Natural killer cell treated with Interleukin-12 subunit alpha and Interleukin-12 subunit beta and Interleukin-15 and Interleukin-18, amount 100 ng/mL, for 72 hours (primary cell): Measurements from ENCODE around the gene ZFYVE21. TPM values are rescaled to one million over a fixed set of nuclear protein-coding genes. Genes with fewer than 3 reads are reported as not detected.

ENCODE experiments used
- ATAC-seq, 2 donors: fragments of 150-1000 bp; cut with Tn5 transposase in 1 of 2; sonication (Bioruptor Pico), chemical (Tn5 transposase) in 1 of 2; 2 replicates each; pipeline ENCODE4 v1.10.0; 2021
- DNase-seq: peaks from one replicate; pipeline ENCODE4 v3.0.0; 2022; ENCODE audit warnings: low spot score
- H3K27ac Mint-ChIP-seq, 2 donors: 1 replicate in 1 of 2; 2 replicates in 1 of 2; pipeline ENCODE4 v1.8.0; 2022; ENCODE audit warnings: mixed read lengths in 2 of 2, mild to moderate bottlenecking in 1 of 2, moderate library complexity in 1 of 2
- H3K27me3 Mint-ChIP-seq, 2 donors: 1 replicate in 1 of 2; 2 replicates in 1 of 2; pipeline ENCODE4 v1.8.0; 2022; ENCODE audit warnings: mixed read lengths in 2 of 2
- H3K36me3 Mint-ChIP-seq: one replicate; pipeline ENCODE4 v1.8.0; 2022; ENCODE audit warnings: mixed read lengths
- H3K4me1 Mint-ChIP-seq, 2 donors: 1 replicate in 1 of 2; 2 replicates in 1 of 2; pipeline ENCODE4 v1.8.0; 2022; ENCODE audit warnings: low read depth in 2 of 2, mixed read lengths in 2 of 2, mild to moderate bottlenecking in 1 of 2
- H3K4me3 Mint-ChIP-seq: one replicate; pipeline ENCODE4 v1.8.0; 2022; ENCODE audit warnings: mixed read lengths
- H3K9me3 Mint-ChIP-seq: 2 replicates; pipeline ENCODE4 v1.8.0; 2022; ENCODE audit warnings: mixed read lengths
- total RNA-seq, 2 donors: library from RNA; stranded (reverse); gene quantifications; one replicate each; pipeline ENCODE4 v1.2.3, GENCODE V29; 2022

Gene ZFYVE21
- total RNA-seq, 2 donors from 2014 or later: 13.0 to 22.0 TPM

DNA sequence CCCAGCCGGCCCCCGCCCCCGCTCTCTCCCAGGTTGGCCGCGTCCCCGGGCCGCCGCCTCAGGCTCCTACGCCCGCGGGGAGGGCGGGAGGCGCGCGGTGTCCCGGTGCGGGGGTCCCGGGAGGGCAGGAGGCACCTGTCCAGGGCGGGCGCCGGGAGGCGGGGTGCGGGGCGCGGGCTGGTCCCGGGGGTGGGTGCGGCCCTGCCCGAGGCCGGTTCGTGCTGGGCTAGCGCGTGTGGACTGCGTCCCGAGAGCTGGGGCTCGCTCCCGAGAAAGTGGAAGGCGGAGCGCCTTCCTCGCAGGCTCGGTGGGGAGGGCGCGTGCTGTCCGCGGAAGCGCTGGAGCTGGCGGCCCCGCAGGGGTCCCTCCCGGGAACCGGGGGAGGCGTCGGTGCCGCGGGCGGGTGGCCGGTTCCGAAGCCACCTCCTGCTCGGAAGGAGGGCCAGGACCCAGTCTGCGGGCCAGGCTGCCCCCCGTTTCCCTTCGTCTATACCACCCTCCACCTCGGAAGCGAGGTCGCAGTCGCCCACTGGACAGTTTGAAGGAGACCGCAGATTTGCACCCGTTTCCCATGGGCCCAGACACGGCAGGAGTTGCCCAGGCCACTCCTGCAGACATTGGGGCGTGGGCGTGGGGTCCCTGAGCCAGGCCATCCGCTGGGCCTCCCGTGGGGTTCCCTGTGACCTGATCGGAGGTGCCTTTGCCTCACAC lies 636 bp downstream of the ZFYVE21 start:
- Mint-ChIP-seq H3K27me3 (no peaks in the 10 kb centered on the region), H3K27ac (peak overlapping the region in 1 of 2 donors; percentile 61), H3K36me3 (no peaks in the 10 kb centered on the region), H3K9me3 (no peaks in the 10 kb centered on the region), H3K4me1 (peaks cover 8 to 25% of the 10 kb centered on the region in 2 donors), H3K4me3 (peak overlapping the region; percentile 98)
- no peak for ATAC-seq
- no peak for DNase-seq

DNA sequence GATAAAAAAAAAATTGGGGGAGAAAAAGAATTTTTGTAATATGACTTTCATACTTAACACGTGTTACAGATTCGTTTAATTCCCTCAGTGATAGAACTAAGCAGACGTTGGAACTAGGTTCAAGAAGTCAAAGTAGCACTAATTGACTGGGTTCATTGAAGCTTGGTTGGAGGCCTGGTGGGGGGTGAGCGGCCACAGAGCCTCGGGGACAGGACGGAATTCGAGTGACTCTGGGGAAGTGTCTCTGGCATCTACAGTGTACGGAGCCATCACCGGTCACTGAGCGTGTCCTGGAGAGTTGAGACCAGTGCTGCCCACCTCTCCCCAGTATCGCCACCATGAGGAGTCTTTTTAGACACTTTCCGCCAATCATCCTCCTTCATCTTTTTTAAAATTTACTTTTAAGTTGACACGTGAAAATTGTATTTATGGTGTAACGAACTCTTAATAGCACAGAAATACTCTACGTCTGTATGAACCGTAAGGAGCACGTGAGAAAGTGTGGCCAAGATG lies 1.3 kb downstream of the ZFYVE21 start:
- Mint-ChIP-seq H3K4me3 (peak overlapping the region; percentile 98), H3K27ac (peak overlapping the region in 1 of 2 donors; percentile 61), H3K27me3 (no peaks in the 10 kb centered on the region), H3K36me3 (no peaks in the 10 kb centered on the region), H3K4me1 (peaks cover 8 to 25% of the 10 kb centered on the region in 2 donors), H3K9me3 (no peaks in the 10 kb centered on the region)
- DNase-seq (no peak), ATAC-seq (no peak)

DNA sequence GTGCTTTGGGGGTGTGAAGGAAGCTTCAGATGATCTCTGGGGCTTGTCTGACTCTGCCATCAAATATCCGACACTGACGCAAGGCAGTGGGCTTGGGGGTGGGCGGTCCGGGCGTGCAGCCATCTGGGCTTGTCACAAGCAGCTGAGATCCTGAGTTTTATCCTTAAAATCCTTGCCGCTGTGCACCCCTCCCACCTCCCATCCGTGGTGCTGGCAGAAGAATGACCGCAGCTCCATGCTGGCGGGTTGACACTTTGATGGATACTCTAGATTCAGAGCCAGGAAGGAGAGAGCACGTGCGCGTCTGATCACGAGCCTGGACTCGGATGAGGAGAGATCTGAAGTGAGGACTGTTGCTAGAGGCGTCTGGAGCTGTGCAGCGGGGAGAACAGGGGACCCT lies 3.0 kb downstream of the ZFYVE21 start:
- Mint-ChIP-seq H3K36me3 (no peaks in the 10 kb centered on the region), H3K27me3 (no peaks in the 10 kb centered on the region), H3K9me3 (no peaks in the 10 kb centered on the region), H3K4me1 (peaks cover 8 to 19% of the 10 kb centered on the region in 2 donors), H3K4me3 (no peak overlapping the region), H3K27ac (no peak overlapping the region)
- ATAC-seq: no peak
- no peak for DNase-seq

DNA sequence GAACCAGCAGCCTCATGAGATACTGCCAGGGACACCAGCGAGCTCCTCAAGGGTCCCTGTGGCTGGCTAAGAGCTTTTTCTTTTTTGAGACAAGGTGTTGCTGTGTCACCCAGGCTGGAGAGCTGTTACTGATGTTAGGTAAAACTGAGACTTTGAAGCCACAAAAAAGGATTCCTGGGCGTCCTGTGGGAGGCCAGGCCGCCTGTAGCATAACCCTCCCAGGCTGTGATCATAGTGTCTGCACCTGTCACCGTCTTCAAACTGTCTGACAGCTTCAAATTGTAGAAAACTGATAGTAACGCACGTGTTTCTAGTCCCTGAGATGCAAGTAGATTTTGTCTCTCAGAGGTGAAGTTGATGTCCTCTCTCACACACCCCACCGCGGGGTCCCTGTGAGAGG lies 4.1 kb downstream of the ZFYVE21 start:
- Mint-ChIP-seq H3K4me1 (peaks cover 8 to 15% of the 10 kb centered on the region in 2 donors), H3K27ac (no peak overlapping the region), H3K4me3 (no peak overlapping the region), H3K9me3 (no peaks in the 10 kb centered on the region), H3K27me3 (no peaks in the 10 kb centered on the region), H3K36me3 (no peaks in the 10 kb centered on the region)
- DNase-seq (no peak), ATAC-seq (no peak)

DNA sequence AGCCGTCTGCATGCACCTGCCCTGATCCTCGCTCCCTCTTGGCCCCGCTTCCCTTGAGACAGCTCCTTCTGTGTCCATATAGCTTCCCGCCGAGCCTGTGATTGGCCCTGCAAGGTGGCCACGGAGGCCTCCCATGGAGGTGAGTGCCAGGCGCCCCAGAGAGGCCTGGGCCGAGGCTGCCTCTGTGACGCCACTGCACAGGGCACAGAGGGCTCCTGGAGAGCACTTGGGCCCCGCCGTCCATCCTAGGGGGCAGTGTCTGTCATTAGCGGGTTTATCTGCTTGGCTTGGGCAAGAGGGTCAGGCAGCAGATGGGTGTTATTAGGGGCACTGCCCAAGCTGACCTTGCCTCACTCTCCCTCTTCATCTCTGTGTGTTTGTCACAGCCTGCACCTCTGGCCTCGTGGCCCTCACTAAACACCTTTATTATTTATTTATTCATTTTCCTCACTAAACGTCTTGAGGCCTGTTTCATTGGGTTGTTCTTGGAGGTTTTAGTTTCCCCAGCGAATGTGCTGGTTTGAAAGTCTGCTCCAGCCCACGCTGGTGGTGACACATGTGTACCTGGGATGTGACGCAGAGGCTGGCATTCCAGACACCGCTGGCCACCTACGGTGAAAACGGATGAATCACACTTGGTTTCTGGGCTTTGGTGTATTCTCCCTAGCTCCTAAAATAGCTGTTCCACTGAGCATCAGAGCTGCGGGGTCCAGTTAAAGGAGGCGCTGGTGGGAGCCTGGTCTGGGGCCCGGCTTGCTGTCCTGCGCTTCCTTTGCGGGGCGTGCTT lies 5.9 kb downstream of the ZFYVE21 start:
- ATAC-seq: no peak
- H3K27ac Mint-ChIP-seq: no peak overlapping the region

DNA sequence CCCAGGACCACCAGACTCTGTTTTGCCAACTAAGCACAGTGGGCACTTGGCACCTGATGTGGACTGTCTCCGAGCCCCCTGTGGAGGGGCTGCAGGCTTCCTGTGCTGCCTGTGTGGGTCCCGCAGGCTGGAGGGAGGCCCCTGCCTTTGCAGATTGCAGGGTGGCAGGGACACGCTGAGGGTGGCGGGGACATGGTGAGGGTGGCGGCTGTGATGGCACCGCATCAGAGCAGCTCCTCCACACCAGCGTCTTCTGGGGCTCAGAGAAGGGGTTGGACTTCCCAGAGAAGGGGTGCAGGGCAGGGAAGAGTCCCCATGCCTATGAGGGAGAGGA lies 8.1 kb downstream of the ZFYVE21 start:
- Mint-ChIP-seq H3K27ac (no peak overlapping the region), H3K27me3 (no peaks in the 10 kb centered on the region), H3K9me3 (no peaks in the 10 kb centered on the region), H3K4me1 (no peaks in the 10 kb centered on the region), H3K4me3 (no peak overlapping the region), H3K36me3 (no peaks in the 10 kb centered on the region)
- no peak for ATAC-seq
- no peak for DNase-seq

More for the DNA sequence above, 5.9 kb downstream of the ZFYVE21 start:
- H3K27me3 Mint-ChIP-seq: no peaks in the 10 kb centered on the region
- DNase-seq: no peak
- peaks cover 8 to 11% of the 10 kb centered on the region in 2 donors for H3K4me1 Mint-ChIP-seq
- H3K9me3 Mint-ChIP-seq: no peaks in the 10 kb centered on the region
- H3K4me3 Mint-ChIP-seq: no peak overlapping the region
- no peaks in the 10 kb centered on the region for H3K36me3 Mint-ChIP-seq

DNA sequence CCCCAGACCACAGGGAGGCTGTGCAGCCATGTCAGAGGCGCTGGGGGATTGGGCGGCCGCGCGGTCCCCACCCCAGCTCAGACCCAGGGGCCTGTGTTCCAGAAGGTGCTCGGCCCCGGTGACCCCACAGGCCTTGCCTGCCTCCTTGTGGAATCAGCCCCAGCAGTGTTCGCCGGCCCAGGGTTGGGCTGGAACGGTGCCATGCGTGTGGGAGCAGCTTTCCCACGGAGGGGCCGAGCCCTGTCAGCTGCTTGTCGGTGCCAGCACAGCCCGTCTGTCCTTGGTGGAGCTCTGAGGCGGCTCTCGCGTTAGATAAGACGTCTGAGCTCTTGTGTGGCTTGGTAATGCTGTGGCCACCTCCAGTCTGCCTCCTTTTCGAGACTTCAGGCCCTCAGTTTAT lies 8.5 kb downstream of the ZFYVE21 start:
- Mint-ChIP-seq H3K27ac (no peak overlapping the region), H3K27me3 (no peaks in the 10 kb centered on the region), H3K9me3 (no peaks in the 10 kb centered on the region), H3K4me3 (no peak overlapping the region), H3K4me1 (no peaks in the 10 kb centered on the region), H3K36me3 (no peaks in the 10 kb centered on the region)
- DNase-seq (no peak), ATAC-seq (peak in 1 of 2 donors; percentile 21)

DNA sequence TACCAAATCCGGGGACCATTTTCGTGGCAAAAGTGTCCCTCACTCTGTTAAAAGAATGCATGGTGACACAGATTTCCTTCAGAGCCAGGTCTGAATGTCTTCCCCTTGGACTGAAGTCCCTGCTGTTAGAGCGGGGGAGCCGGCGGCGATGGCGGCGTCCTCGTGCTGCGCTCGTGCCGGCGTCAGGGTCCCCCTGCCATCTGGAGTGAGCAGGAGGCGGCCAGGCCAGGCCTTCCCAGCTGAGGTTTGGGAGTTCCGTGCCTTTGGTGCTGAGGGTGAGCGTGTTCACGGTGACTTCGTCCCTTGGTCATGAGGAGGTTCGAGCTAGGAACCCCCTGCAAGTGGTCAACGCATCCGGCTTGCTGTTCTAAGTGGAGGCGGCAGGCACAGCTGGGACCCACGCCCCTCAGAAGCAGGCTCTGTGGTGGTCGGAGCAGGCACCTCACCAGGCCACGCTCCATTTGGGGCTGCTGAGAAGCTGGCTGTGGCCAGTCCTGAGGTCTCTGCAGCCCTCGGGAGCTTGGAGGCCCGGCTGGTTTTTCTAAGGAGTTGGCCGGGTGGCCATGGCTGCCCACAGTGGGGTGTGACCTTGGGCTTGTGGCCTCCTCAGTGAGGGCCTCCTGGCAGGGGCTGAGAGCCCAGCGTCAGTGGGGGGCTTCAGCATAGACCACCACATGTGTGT lies 9.5 kb downstream of the ZFYVE21 start:
- Mint-ChIP-seq H3K4me1 (no peaks in the 10 kb centered on the region), H3K9me3 (no peaks in the 10 kb centered on the region), H3K27ac (no peak overlapping the region), H3K36me3 (peaks cover 5% of the 10 kb centered on the region), H3K27me3 (no peaks in the 10 kb centered on the region), H3K4me3 (no peak overlapping the region)
- ATAC-seq (no peak), DNase-seq (no peak)

DNA sequence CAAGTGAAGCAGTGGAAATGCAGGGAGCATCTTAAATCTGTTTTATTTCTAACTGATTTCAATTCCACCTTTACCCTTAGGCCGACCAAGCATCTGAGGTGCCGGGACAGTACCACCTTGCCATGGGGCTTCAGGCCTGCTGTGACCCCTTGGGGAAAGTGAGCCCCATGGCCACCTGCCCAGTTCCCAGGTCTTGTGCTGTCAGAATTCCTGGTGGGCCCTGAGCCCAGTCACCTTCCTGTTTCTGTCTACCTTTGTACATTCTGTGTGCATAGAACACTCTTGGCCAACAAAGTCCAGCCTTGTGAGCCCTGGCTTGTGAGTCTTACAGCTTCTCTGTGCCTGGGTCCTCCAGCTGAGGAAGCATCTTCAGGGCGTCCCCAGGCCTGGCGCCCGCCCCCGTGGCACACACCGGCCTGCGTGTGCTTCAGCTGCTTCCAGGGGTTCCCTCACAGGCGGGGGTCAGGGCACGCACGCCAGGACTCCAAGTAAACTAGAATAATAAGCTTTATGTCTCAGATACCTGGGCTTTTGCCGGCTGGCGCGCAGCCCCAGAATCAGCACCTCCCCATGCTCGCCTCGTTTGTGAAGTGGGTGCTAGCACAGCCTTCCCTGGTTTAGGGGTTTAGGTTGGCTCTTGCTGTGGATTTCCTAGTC lies 10.3 kb downstream of the ZFYVE21 start:
- H3K27me3 Mint-ChIP-seq: no peaks in the 10 kb centered on the region
- peaks cover 5% of the 10 kb centered on the region for H3K36me3 Mint-ChIP-seq
- ATAC-seq (no peak), DNase-seq (no peak)
- no peak overlapping the region for H3K27ac Mint-ChIP-seq
- no peaks in the 10 kb centered on the region for H3K4me1 Mint-ChIP-seq
- H3K9me3 Mint-ChIP-seq: no peaks in the 10 kb centered on the region
- H3K4me3 Mint-ChIP-seq: no peak overlapping the region

DNA sequence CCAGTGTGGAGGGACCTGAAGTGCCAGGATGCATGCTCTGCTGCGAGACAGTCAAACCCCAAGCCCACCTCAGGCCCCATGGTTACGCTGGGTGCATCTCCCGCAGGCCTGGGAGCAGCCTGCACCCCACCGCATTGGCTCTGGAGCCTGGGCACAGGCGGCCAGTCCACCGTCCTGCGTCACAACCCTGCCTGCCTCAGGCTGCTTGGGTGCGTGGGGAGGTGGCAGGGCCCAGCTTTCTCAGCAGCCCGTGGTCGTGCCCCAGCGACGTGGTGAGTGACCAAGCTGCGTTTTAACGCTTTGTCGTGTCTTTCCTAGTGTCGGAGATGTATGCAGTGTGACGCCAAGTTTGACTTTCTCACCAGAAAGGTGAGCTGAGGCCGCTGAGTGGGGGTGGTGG lies 10.9 kb downstream of the ZFYVE21 start:
- H3K4me1 Mint-ChIP-seq: no peaks in the 10 kb centered on the region
- peaks cover 5% of the 10 kb centered on the region for H3K36me3 Mint-ChIP-seq
- H3K9me3 Mint-ChIP-seq: no peaks in the 10 kb centered on the region
- ATAC-seq: no peak
- H3K27ac Mint-ChIP-seq: no peak overlapping the region
- no peak overlapping the region for H3K4me3 Mint-ChIP-seq
- no peak for DNase-seq
- no peaks in the 10 kb centered on the region for H3K27me3 Mint-ChIP-seq

DNA sequence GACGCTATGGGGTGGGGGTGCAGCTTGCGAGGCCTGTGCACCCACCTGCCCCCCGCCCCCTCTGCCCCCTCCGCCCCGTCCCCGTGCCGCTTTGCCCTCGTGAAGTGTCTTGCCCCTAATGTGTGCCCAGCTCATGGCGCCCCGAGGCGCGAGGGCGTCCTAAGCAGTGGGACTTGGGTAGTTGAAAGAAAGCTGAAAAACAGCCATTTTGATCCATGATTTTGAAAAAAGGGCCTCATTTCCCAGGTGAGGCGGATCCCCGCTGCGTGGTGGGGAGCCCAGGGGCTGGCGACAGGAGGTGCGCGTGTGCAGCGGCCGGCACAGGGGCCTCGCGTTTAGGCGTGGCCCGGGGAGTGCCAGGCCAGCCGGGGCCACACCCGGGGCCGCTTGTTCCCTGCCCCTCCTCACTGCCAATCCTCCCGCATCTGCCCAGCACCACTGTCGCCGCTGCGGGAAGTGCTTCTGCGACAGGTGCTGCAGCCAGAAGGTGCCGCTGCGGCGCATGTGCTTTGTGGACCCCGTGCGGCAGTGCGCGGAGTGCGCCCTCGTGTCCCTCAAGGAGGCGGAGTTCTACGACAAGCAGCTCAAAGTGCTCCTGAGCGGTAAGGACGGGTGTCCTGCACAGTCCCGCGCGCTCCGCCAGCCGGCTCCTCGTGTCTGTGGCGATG lies 11.8 kb downstream of the ZFYVE21 start:
- no peaks in the 10 kb centered on the region for H3K27me3 Mint-ChIP-seq
- no peak for DNase-seq
- no peaks in the 10 kb centered on the region for H3K9me3 Mint-ChIP-seq

DNA sequence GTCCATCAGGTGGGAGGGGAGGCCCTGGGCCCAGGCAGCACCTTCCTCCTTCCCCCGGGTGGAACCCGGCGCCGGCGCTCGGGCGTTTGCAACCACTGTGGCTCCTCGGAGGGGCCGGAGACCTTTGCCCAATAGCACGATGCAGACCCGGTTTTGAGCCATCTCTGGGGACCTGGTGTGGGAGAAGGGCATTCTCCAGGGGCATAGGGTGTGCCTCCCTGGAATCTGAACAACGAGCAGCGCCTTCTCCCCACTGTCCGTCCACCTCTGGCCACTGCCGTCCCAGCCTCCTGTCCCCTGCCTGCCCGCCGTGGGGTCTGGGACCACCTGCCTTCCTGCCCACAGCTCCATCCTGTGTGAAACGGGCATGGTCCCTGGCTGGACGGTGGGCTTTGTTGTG lies 12.5 kb downstream of the ZFYVE21 start:
- DNase-seq (no peak), ATAC-seq (no peak)
- Mint-ChIP-seq H3K9me3 (no peaks in the 10 kb centered on the region), H3K27me3 (no peaks in the 10 kb centered on the region), H3K36me3 (peaks cover 5% of the 10 kb centered on the region), H3K27ac (no peak overlapping the region), H3K4me3 (no peak overlapping the region), H3K4me1 (peaks cover 0 to 2% of the 10 kb centered on the region in 2 donors)

More for the DNA sequence above, 11.8 kb downstream of the ZFYVE21 start:
- no peak for ATAC-seq
- H3K4me3 Mint-ChIP-seq: no peak overlapping the region
- H3K27ac Mint-ChIP-seq: no peak overlapping the region
- no peaks in the 10 kb centered on the region for H3K4me1 Mint-ChIP-seq
- H3K36me3 Mint-ChIP-seq: peaks cover 5% of the 10 kb centered on the region

DNA sequence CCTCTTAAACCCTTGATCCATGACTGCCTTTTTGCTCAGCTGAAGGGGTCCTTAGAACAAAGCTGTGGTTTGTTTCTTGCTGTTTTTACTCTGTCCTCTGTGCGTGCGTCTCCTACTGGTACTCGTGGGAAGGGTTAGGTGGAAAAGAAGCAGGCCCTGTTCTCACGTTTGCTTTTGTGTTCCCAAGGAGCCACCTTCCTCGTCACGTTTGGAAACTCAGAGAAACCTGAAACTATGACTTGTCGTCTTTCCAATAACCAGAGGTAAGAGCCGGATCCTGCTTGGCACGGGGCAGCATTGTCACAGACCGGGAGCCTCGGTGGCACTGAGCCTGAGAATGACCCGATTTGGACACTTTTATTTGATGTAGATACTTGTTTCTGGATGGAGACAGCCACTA lies 13.1 kb downstream of the ZFYVE21 start:
- Mint-ChIP-seq H3K4me1 (peaks cover 0 to 2% of the 10 kb centered on the region in 2 donors), H3K9me3 (no peaks in the 10 kb centered on the region), H3K27me3 (no peaks in the 10 kb centered on the region), H3K36me3 (peaks cover 5% of the 10 kb centered on the region), H3K4me3 (no peak overlapping the region), H3K27ac (no peak overlapping the region)
- DNase-seq: no peak
- ATAC-seq: no peak
